Fibroblast of the conjunctiva (primary cell): ENCODE results near the gene PDLIM4.

ENCODE experiments used
- DNase-seq: peaks from one replicate; pipeline ENCODE4 v3.0.0-alpha.2; 2010; ENCODE audit warnings: low read depth

Gene PDLIM4

DNA sequence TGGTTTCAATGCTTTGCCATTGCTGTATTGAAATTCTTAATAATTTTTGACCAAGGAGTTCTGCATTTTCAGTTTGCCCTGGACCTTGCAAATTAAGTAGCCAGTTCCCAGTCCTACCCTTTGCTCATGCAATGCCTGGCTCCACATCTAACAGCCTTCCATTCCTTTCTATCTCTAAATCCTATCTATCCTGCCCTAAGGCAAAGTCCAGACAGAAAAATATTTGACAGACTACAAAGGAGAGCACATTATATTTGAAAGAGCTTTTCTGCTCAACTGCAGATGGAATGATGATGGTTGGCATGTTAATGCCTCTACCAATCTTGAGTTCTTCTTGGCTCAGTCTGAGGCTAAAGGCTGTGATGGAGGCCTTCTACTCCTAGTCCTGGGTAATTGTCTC is 52.2 kb downstream of the PDLIM4 start:
- no peak for DNase-seq

DNA sequence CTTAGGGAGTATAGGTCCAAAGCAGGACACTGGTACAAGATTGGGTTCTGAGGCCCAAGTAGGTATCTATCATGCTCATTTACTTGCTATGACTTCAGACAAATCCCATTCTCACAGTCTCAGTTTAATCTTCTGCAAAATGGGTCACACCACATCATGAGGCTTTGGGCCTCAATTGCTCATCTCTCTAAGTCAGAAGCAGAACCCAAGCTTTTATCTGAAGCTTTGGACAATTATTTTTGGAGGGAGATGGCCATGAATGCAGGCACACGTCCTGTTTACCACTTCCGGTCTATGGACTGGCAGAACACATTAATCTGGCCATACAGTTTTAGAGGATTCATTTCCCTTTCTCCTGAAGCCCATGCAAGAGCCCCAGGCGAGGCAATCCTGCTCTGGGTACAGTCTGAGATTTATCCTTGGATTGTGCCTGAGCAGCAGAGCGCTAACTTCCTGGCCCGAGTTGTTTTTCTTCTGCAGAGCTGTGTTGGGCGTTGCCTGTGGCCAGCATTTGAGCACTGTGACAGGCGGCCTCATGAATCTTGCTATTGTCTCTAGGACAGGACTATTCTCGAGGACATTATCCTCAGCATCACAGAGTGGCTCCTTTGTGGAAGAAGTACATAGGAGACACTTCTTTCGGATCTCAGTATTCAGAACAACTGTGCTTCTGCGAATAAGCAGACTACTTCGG is 52.8 kb downstream of the PDLIM4 start:
- no peak for DNase-seq

DNA sequence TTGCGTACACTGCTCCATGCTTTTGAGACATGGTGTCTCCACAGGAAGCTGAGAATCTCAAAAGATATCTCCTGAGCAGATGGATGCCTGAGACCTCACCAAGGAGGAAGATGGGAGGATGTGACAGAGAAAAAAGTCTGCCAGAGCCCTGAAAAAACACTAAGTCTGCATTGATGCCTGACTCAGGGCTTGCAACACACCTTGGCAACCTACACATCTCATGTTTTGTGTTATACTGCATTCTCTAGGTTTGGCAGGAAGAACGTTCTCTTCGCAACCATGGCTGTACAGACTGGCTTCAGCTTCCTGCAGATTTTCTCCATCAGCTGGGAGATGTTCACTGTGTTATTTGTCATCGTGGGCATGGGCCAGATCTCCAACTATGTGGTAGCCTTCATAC is 55.9 kb downstream of the PDLIM4 start:
- DNase-seq = peak; percentile 60

DNA sequence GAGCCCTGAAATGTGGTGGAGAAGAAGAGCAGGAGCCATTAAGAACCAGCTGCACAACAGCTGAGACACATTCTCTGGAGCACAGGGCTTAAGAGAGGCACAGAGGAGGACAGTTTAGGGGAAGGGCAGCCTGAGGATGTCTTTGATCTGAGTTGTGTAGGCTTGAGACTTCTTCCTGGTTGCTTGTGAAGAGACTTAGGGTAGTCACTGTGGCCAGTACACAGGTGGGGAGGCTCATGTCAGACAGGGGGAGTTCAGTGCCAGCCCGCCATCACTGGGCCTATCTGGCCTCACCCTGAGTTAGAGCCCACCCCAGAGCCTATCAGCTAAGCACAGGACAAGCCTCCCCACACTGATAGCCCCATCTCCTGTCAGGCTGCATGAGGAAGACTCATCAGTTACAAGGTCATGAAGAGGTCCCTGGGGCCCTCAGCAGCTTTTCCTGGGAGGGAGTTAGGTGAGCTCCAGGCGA is 56.5 kb downstream of the PDLIM4 start:
- no peak for DNase-seq

DNA sequence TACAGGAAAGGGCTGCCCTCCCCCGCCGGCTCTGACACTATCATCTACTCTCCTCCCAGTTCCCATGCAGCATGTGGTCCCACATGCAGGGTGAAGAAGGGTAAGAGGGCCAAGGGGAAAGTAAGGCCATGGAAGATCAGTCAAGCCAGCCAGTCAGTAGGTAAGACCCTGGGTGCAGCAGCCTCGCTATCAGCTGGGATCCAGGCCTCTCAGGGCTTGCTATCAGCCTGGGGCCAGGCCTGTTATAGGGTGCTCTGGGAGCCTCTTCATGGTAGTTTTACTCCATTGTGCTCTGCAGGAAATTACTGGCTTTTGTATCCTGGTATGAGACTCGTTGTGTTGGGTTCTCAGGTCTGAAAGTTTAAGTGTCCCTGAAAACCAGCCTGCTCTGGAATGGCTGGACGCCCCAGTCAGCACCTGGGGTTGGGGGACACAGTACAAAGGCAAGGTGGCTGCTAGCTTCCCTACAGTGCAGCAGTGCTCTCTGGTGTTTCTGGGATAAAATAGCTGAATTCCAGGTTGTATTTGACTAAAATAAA is 58.1 kb downstream of the PDLIM4 start:
- DNase-seq = no peak

DNA sequence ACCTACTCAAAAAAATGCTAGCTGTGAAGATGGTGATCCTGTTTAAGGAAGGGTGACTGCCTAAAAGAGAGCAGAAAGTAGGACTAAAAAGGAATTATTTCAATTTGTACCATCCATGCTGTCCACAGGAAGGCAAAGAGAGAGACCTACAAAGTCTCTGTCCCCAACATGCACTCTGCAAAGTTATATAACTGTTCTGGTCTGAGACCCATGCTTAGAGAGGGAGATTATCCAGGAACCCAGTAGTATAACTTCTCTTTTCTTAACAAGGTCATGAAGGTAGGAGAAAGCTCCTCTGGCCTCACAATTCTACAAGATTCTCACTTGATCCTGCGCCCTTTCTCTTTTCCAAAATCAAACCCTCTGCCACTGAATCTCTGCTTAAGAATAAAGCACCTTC is 62.5 kb downstream of the PDLIM4 start:
- DNase-seq = no peak

DNA sequence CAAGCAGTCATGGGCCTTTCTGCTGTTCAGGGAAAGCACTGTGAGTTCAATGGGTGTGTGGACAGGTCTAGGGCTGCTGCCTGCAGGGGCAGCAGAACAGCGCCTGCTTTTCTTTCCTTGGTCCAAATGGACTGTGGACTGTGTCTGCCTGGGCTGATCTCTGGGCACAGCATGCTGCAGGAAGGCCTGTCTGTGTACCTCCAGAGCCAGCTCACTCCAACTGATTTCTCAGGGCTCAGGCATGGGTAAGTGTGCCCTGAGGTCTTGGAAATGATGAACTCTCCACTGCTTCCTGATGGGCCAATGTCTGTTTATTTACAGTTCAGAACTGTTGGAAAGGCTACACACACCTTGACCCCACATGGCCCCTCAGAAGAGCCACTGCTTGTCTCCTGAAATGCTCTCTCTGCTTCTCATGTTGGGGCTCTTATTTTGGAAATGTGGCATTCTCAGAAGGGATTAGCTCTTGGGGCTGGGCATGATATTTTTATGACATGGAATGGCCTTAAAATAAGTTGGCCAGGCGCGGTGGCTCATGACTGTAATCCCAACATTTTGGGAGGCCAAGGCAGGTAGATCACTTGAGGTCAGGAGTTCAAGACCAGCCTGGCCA is 63.7 kb downstream of the PDLIM4 start:
- DNase-seq = no peak

DNA sequence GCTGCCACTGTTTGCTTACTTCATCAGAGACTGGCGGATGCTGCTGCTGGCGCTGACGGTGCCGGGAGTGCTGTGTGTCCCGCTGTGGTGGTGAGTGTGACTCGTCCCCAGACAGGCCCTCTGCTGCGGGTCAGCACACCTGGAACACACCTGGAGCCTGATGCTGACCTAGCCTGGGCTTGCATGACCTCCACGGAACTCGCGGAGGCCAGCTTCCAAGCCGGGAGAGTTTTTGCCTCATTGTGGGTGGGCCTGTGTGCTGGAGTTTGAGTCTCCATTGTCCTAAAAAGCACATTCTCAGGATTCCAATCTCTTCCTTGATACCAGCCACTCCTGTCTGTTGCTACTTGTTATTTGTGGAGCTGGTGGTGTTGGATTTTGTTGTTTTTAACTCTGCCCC is 64.8 kb downstream of the PDLIM4 start:
- DNase-seq = no peak
